H1 (cell line): ENCODE results near the gene UVRAG. TPM values are rescaled to one million over a fixed set of nuclear protein-coding genes. Genes with fewer than 3 reads are reported as not detected.

Source experiments
- CTCF ChIA-PET: fragments of 300-600 bp; sonication (Branson Sonifier 250); formaldehyde crosslinking; loops from one replicate; lab custom pipeline; 2021; ENCODE audit not compliant: partially characterized antibody; lab: Charles Lee
- POLR2A ChIA-PET: fragments of 300-600 bp; sonication (Branson Sonifier 250); formaldehyde crosslinking; loops from one replicate; lab custom pipeline; 2021; ENCODE audit warnings: inconsistent platforms; ENCODE audit not compliant: partially characterized antibody; lab: Charles Lee
- DNase-seq, 2 experiments: peaks; one replicate each; pipeline versions ENCODE4 v3.0.0 to v3.0.0-alpha.2; 2010 to 2022; ENCODE audit warnings: low spot score in 2 of 2, low read depth in 1 of 2, mixed read lengths in 1 of 2
- FAIRE-seq: peaks from 2 replicates; lab custom pipeline; 2011; peaks lifted over from hg19 to GRCh38; lab: Jason Lieb, UNC
- H2AFZ ChIP-seq: 2 replicates; pipeline ENCODE4 v1.8.1; 2012; ENCODE audit warnings: low read length, inconsistent platforms
- H2AK5ac ChIP-seq: 2 replicates; pipeline ENCODE4 v1.6.1; 2013; ENCODE audit warnings: low read depth, low read length
- H2BK120ac ChIP-seq: replicated peaks from 2 replicates; pipeline ENCODE3; 2013; ENCODE audit warnings: low read depth, low read length, inconsistent platforms
- H2BK12ac ChIP-seq: 2 replicates; pipeline ENCODE4 v1.6.1; 2013; ENCODE audit warnings: low read depth, low read length
- H2BK15ac ChIP-seq: 2 replicates; pipeline ENCODE4 v1.6.1; 2013; ENCODE audit warnings: low read length
- H2BK20ac ChIP-seq: 2 replicates; pipeline ENCODE4 v1.6.1; 2013; ENCODE audit warnings: low read length
- H2BK5ac ChIP-seq: 2 replicates; pipeline ENCODE4 v1.6.1; 2013; ENCODE audit warnings: low read depth, low read length
- H3K14ac ChIP-seq: 2 replicates; pipeline ENCODE4 v1.6.1; 2013; ENCODE audit warnings: inconsistent platforms; ENCODE audit not compliant: insufficient read length
- H3K18ac ChIP-seq: 2 replicates; pipeline ENCODE4 v1.6.1; 2013; ENCODE audit warnings: low read length; ENCODE audit errors: extremely low read depth
- H3K23ac ChIP-seq: 2 replicates; pipeline ENCODE4 v1.6.1; 2013; ENCODE audit warnings: inconsistent platforms; ENCODE audit not compliant: insufficient read length
- H3K23me2 ChIP-seq: 2 replicates; pipeline ENCODE4 v1.6.1; 2013; ENCODE audit warnings: low read depth, low read length
- H3K27ac ChIP-seq: 2 replicates; pipeline ENCODE4 v1.6.1; 2011; ENCODE audit warnings: low read depth, low read length, inconsistent platforms
- H3K27me3 ChIP-seq, 4 experiments: replicated peaks in 1 of 4; 1 replicate in 1 of 4; 2 replicates in 3 of 4; pipeline versions ENCODE4 v1.6.1 to v1.8.1; 2011 to 2013; ENCODE audit warnings: low read length in 3 of 4, mild to moderate bottlenecking in 3 of 4, inconsistent platforms in 2 of 4, mixed read lengths in 2 of 4, moderate library complexity in 1 of 4; ENCODE audit not compliant: control insufficient read depth in 3 of 4, insufficient read depth in 3 of 4; ENCODE audit errors: extremely low read depth in 1 of 4
- H3K36me3 ChIP-seq, 4 experiments: 2 replicates each; pipeline versions ENCODE4 v1.6.1 to v1.8.1; 2011 to 2013; ENCODE audit warnings: mild to moderate bottlenecking in 4 of 4, low read length in 3 of 4, moderate library complexity in 2 of 4, control low read depth in 1 of 4, inconsistent platforms in 1 of 4; ENCODE audit not compliant: insufficient read depth in 4 of 4, control insufficient read depth in 2 of 4
- H3K4ac ChIP-seq: replicated peaks from 2 replicates; pipeline ENCODE3; 2013; ENCODE audit warnings: low read length, low read depth, mixed read lengths, inconsistent platforms; ENCODE audit not compliant: insufficient read length
- H3K4me1 ChIP-seq, 4 experiments: replicated peaks in 1 of 4; 1 replicate in 1 of 4; 2 replicates in 3 of 4; pipeline versions ENCODE4 v1.6.1 to v1.8.1; 2011 to 2013; ENCODE audit warnings: low read length in 3 of 4, inconsistent platforms in 2 of 4, mixed read lengths in 1 of 4; ENCODE audit not compliant: insufficient read depth in 4 of 4, control insufficient read depth in 3 of 4
- H3K4me2 ChIP-seq, 2 experiments: 2 replicates each; pipeline versions ENCODE4 v1.6.1 to v1.8.1; 2011 to 2013; ENCODE audit warnings: low read depth in 2 of 2, low read length in 2 of 2, control low read depth in 1 of 2, inconsistent platforms in 1 of 2, mild to moderate bottlenecking in 1 of 2; ENCODE audit not compliant: insufficient read depth in 1 of 2
- H3K4me3 ChIP-seq, 4 experiments: fragments of 200-600, 300-600 bp in 1 of 4; sonication (generic), shearing (Covaris generic), sonication (Bioruptor Twin) in 1 of 4; 2 replicates each; pipeline versions ENCODE4 v1.5.1 to v1.8.1; 2011 to 2016; ENCODE audit warnings: low read length in 4 of 4, low read depth in 3 of 4, control low read depth in 2 of 4, inconsistent platforms in 2 of 4, mild to moderate bottlenecking in 2 of 4, mixed read lengths in 1 of 4, moderate library complexity in 1 of 4; ENCODE audit not compliant: insufficient read depth in 2 of 4; ENCODE audit errors: extremely low read depth in 1 of 4
- H3K56ac ChIP-seq: replicated peaks from 2 replicates; pipeline ENCODE3; 2013; ENCODE audit warnings: low read depth, mild to moderate bottlenecking, mixed read lengths, low read length, inconsistent platforms; ENCODE audit not compliant: insufficient read length
- H3K79me1 ChIP-seq: 2 replicates; pipeline ENCODE4 v1.6.1; 2013; ENCODE audit warnings: low read depth, low read length, control low read depth
- H3K79me2 ChIP-seq, 2 experiments: 2 replicates each; pipeline versions ENCODE4 v1.6.1 to v1.8.1; 2012 to 2013; ENCODE audit warnings: low read length in 2 of 2, mild to moderate bottlenecking in 2 of 2, inconsistent platforms in 1 of 2; ENCODE audit not compliant: insufficient read depth in 2 of 2, control insufficient read depth in 1 of 2
- H3K9ac ChIP-seq, 4 experiments: replicated peaks in 1 of 4; 1 replicate in 1 of 4; 2 replicates in 3 of 4; pipeline versions ENCODE4 v1.6.1 to v1.8.1; 2011 to 2013; ENCODE audit warnings: low read depth in 3 of 4, low read length in 3 of 4, control low read depth in 2 of 4, mild to moderate bottlenecking in 2 of 4, moderate library complexity in 2 of 4, inconsistent platforms in 1 of 4; ENCODE audit errors: extremely low read depth in 1 of 4
- H3K9me3 ChIP-seq, 2 experiments: 2 replicates each; pipeline versions ENCODE4 v1.6.1 to v1.8.1; 2012 to 2013; ENCODE audit warnings: mild to moderate bottlenecking in 2 of 2, moderate library complexity in 2 of 2, control low read depth in 1 of 2, inconsistent platforms in 1 of 2, low read depth in 1 of 2, low read length in 1 of 2, mixed read lengths in 1 of 2; ENCODE audit not compliant: insufficient read depth in 2 of 2
- H4K20me1 ChIP-seq, 2 experiments: replicated peaks in 1 of 2; 2 replicates each; pipeline versions ENCODE3 to v1.8.1; 2011 to 2013; ENCODE audit warnings: inconsistent platforms in 2 of 2, low read length in 2 of 2, mild to moderate bottlenecking in 1 of 2; ENCODE audit not compliant: insufficient read depth in 2 of 2, control insufficient read depth in 1 of 2
- H4K5ac ChIP-seq: 2 replicates; pipeline ENCODE4 v1.6.1; 2013; ENCODE audit warnings: low read length, low read depth, mixed read lengths, inconsistent platforms; ENCODE audit not compliant: insufficient read length
- H4K8ac ChIP-seq: 2 replicates; pipeline ENCODE4 v1.8.0; 2013; ENCODE audit warnings: mild to moderate bottlenecking, moderate library complexity, low read length, inconsistent platforms; ENCODE audit not compliant: insufficient read depth; ENCODE audit errors: extremely low read depth
- H4K91ac ChIP-seq: replicated peaks from 2 replicates; pipeline ENCODE3; 2013; ENCODE audit warnings: low read length, mixed read lengths, inconsistent platforms; ENCODE audit not compliant: insufficient read length
- BRCA1 ChIP-seq: IDR thresholded peaks from 2 replicates; pipeline ENCODE4 v1.6.1; 2012; ENCODE audit warnings: low read depth, low read length, improper control_type of control experiment
- CREB1 ChIP-seq: IDR thresholded peaks from 2 replicates; pipeline ENCODE4 v1.6.1; 2012; ENCODE audit warnings: inconsistent platforms
- GTF2F1 ChIP-seq: IDR thresholded peaks from 2 replicates; pipeline ENCODE4 v1.6.1; 2012; ENCODE audit warnings: low read depth, low read length, improper control_type of control experiment, borderline replicate concordance
- RAD21 ChIP-seq, 2 experiments: IDR thresholded peaks in 1 of 2; conservative IDR thresholded peaks in 1 of 2; 2 replicates each; pipeline ENCODE4 v1.6.1; 2011; ENCODE audit warnings: low read depth in 2 of 2, low read length in 2 of 2, improper control_type of control experiment in 1 of 2, inconsistent platforms in 1 of 2, mild to moderate bottlenecking in 1 of 2, moderate library complexity in 1 of 2
- RBBP5 ChIP-seq: IDR thresholded peaks from 2 replicates; pipeline ENCODE4 v1.7.1; 2012; ENCODE audit warnings: low read depth, mild to moderate bottlenecking, inconsistent platforms, low read length, moderate library complexity, borderline replicate concordance
- RNF2 ChIP-seq: fragments of 200-900, 300-1000 bp; sonication (generic); IDR thresholded peaks from 2 replicates; pipeline ENCODE4 v1.7.1; 2016; ENCODE audit warnings: borderline replicate concordance, low read depth, mild to moderate bottlenecking, antibody characterized with exemption, low read length; ENCODE audit not compliant: poor library complexity, severe bottlenecking; ENCODE audit errors: missing control alignments
- WGBS, 2 experiments: shearing (Covaris generic) in 1 of 2; methylation state at CpG; one replicate each; pipeline versions ENCODE4 v1.1.6 to v1.1.7; 2013 to 2015; ENCODE audit warnings: low lambda C conversion rate in 2 of 2, mixed read lengths in 2 of 2, inconsistent platforms in 1 of 2, low coverage in 1 of 2, missing lambda C conversion rate in 1 of 2; ENCODE audit not compliant: insufficient replicate concordance in 2 of 2, insufficient coverage in 1 of 2, insufficient read length in 1 of 2; ENCODE audit errors: extremely low coverage in 1 of 2, missing lambda C conversion rate in 1 of 2; 5-methylcytosine and 5-hydroxymethylcytosine counted together
- polyA plus RNA-seq, 7 experiments: library from polyadenylated mRNA; depleted of rRNA in 3 of 7; stranded (reverse) in 5 of 7; unstranded in 2 of 7; fragments of >200 nt in 5 of 7; fragments of 200-250 nt in 2 of 7; gene quantifications; 1 replicate in 5 of 7; 2 replicates in 1 of 7; 4 replicates in 1 of 7; pipeline versions ENCODE4 v1.2.1 to v1.2.3, GENCODE V29; 2011 to 2013; ENCODE audit warnings: missing spikeins in 2 of 7, mixed read lengths in 2 of 7
- total RNA-seq: library from RNA; stranded (reverse); fragmentation: NEBNext Ultra II Directional; extraction: Animal tissue kit (Norgen Biotek cat#: 25700); gene quantifications from 2 replicates; pipeline ENCODE4 v1.2.1, GENCODE V29; 2021

UVRAG gene
- total and polyA plus RNA-seq, 2 of the 8 experiments (the other 6 are each of a cell fraction or from before 2014, with no cell fraction given), result 5.5 to 14.7 TPM

DNA sequence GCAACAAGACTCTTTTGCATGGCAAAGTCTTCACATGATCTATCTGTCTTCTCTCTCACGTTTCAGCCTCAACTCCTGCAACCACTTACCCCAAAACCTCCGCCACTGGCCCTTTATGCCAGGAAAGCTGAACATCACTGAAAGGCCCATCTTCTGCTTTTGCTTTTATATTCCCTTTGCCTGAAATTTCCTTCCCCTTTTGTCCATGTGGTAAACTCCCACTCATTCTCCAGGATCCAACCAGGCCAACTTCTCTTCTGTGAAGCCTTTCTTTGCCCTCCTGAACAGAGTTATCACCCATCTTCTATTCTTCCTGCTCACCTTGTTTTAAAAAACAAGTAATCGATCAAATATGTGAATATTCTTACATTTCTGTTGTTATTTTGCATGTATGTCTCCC is 273.5 kb downstream of the UVRAG start:
- ChIA-PET CTCF (no interaction called here), POLR2A (no interaction called here)

More for the DNA sequence above, 273.5 kb downstream of the UVRAG start:
- H3K18ac ChIP-seq, result no peak overlapping the region
- no peak overlapping the region for H3K4me3 ChIP-seq
- H4K20me1 ChIP-seq, result no peaks in the 10 kb centered on the region
- H2BK5ac ChIP-seq, result no peak overlapping the region
- DNase-seq (no peak), FAIRE-seq (no peak)
- H4K5ac ChIP-seq, result no peak overlapping the region
- no peak overlapping the region for H2BK15ac ChIP-seq
- no peaks in the 10 kb centered on the region for H3K36me3 ChIP-seq
- H3K4me2 ChIP-seq, result no peak overlapping the region
- no peak overlapping the region for H3K27ac ChIP-seq
- H2BK12ac ChIP-seq, result no peak overlapping the region
- no peaks in the 10 kb centered on the region for H3K9me3 ChIP-seq
- H2AK5ac ChIP-seq, result no peak overlapping the region
- no peak overlapping the region for H2BK20ac ChIP-seq
- no peak overlapping the region for H3K56ac ChIP-seq
- no peak overlapping the region for H2AFZ ChIP-seq
- H3K23me2 ChIP-seq, result no peaks in the 10 kb centered on the region
- WGBS, 2 experiments, result 69% methylated on average over 3 of the region's 3 CpGs; no CpG with 5 or more reads in 1 of the 2 experiments
- no peak overlapping the region for H3K23ac ChIP-seq
- no peak overlapping the region for H4K91ac ChIP-seq
- H3K9ac ChIP-seq, result no peak overlapping the region
- H3K79me2 ChIP-seq, result no peaks in the 10 kb centered on the region
- H3K79me1 ChIP-seq, result no peaks in the 10 kb centered on the region
- peaks cover 0 to 12% (median 4%) of the 10 kb centered on the region in 4 experiments; a peak in 4 of 7 replicates for H3K4me1 ChIP-seq
- H3K14ac ChIP-seq, result no peak overlapping the region
- no peak overlapping the region for H2BK120ac ChIP-seq
- no peaks in the 10 kb centered on the region for H3K27me3 ChIP-seq
- H4K8ac ChIP-seq, result no peak overlapping the region
- TF ChIP-seq CREB1 (no peak), RBBP5 (no peak), GTF2F1 (no peak), RNF2 (no peak), RAD21 (IDR thresholded peaks at IDR 0.05 in 1 of 2, conservative IDR thresholded peaks at IDR 0.05 in 1 of 2; ENCODE audit: low read depth in 2 of 2, low read length in 2 of 2) (no peak), BRCA1 (no peak)
- no peak overlapping the region for H3K4ac ChIP-seq
